ENCODE measurements around the gene XXYLT1. TPM values are rescaled to one million over a fixed set of nuclear protein-coding genes. Genes with fewer than 3 reads are reported as not detected.

Gene XXYLT1
- polyA plus RNA-seq, 3 donors: 2.2 to 7.7 (median 4.6) TPM

DNA sequence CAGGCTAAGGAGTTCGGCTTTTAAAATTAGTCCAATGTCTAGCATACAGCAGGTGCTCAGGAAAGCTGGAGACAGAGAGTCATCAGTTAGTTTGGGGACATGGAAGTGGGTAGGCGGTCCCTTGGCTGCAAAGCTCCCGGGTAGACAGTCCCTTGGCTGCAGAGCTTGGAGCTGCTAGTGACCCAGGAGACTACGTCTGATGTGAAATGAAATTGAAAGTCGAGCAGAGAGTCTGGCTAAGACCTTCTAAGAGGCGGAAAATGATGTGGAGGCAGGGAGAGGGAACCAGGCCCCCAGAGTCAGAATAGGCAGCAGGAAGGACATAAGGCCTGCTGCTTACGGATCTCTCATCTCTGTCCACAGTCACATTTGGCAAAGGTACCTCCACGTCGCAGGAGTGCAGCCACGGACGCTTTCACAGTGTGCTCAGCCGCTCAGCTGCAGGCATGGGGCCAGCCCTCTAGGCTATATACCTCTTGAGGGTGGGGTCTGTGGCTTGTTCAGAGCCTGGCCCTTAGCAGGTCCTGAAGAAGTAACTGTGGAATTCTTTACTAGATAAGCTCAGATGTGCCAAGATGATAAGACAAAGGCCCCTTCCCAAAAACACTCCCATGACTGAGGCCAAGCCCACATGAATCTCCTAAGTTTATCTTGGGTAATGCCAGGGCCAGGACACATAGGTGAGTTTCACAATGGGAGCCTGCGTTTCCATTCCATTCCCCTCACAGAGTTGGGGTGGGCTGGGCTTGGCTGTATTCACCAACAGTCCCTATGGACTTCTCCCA is 131.7 kb downstream of the XXYLT1 start:
- 73 to 87% (median 76%) methylated on average over 13 of the region's 13 CpGs for WGBS, 3 donors
- no peak overlapping the region for H3K27ac ChIP-seq (ENCODE audit: low read depth, low read length)

DNA sequence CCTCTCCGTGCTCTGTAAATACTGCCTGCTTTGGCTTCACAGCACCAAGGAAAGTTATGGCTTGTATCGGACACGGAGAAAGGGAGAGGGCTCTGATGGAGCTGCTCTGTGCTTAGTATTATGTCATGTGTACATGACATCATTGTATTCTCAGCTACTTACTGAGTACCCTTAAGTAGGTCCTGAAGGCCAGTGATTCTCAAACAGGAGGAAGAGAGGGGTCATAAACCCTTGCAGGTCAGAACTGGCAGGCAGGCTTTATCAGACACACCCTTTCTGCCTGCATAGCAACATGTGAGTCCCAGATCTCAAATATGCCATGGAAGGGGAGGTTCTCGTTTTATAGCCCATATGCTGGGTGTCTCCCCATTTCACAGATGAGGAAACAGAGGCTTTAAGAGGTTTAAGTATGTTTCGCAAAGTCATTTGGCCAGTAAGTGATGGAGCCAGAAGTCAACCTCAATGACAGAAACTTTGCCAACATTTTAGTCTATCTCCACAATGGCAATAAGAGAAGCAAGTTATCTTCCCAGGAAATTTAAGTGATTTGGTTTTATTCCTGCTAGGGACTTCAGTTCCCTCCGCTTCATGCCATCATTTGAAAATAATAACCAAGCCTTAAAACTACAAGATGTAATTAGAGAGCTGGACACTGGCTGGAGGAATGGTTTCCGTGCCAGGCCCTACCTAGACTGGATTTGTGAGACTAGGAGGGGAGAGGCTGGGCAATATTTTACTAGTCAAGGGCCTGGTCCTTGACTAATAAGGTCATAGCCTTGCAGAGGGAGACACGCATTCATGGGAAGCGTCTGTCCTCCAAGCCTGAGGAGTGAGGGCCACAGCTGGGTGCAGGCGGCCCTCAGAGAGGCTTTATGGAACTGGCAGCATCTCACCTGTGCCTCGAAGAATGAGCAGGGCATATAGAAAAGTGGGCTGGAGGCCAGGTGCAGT is 133.0 kb downstream of the XXYLT1 start:
- 89 to 94% (median 90%) methylated on average over 11 of the region's 11 CpGs for WGBS, 3 donors
- no peak overlapping the region for H3K27ac ChIP-seq (ENCODE audit: low read depth, low read length)

DNA sequence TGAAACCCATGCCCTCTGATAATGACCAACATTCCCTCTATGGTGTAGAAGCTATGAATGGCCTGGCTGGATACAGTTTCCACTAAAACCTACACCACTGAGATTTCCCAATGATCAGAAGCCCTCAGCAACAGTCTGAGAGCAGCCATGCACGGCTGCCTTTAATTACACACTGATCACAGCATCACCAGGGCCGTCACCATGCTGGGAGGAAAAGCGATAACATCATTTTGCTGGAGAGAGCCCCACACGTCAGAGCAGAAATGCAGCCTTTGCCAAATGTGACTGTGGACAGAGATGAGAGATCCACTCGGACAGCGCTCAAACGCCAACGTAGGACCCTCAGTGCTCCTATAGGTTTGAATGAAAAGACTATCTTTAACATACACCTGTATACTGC is 135.0 kb downstream of the XXYLT1 start:
- 67 to 84% (median 73%) methylated on average over 8 of the region's 8 CpGs for WGBS, 3 donors
- no peak overlapping the region for H3K27ac ChIP-seq (ENCODE audit: low read depth, low read length)

DNA sequence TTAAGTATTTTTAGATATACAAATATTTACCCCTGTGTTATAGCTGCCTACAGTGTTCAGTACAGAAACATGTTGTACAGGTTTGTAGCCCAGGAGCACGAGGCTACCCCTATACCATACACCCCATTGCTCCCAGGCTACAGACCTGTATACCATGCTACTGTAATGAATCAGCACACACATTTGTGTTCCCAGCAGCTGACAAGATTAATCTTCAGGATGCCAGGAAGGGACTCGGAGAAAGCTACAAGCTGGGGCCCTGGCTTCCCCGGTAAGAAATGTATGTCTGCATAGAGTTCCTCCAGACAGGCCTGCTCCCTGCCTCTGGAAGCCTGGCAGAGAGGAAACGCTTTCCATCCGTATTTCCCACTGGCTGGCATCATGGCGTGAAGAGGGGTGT is 136.5 kb downstream of the XXYLT1 start:
- H3K27ac ChIP-seq (ENCODE audit: low read depth, low read length): no peak overlapping the region
- 90 to 94% (median 94%) methylated on average over 6 of the region's 6 CpGs for WGBS, 3 donors

DNA sequence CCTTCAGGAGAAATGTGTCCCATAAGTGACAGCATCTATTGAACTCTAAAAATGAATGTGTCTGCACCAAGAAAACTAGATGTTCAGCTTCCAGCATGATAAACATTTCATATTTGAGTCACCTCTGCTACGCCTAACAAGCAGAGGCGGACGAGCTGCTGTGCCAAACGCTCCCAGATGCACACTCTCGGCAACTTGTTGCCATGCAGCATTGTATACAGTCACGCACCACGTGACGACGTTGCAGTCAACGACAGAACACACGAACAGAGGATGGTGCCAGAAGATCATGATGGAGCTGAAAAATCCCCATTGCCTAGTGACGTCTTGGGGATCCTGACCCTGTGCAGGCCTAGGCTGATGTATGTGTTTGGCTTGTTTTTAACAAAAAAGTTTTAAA is 137.5 kb downstream of the XXYLT1 start:
- 60 to 74% (median 73%) methylated on average over 12 of the region's 12 CpGs for WGBS, 3 donors
- H3K27ac ChIP-seq (ENCODE audit: low read depth, low read length): no peak overlapping the region

DNA sequence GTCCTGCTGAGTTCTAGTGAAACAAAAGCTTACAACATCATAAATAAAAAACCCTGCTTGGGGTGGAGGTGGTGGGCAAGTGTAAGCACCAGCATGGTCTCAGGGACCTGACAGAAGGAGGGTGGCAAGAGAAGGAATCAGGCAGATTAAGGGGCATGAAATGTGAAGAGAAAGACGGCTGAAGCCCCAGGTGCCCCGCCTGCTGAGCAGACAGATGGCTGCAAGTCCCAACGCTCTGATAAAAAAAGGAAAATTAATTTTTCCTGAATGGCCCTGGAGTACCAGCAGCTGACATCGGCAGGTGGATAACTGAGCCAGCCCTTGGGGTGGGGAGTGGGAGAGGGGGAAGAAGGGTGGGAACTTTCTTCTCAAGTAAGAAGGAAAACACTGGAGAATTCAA is 137.9 kb downstream of the XXYLT1 start:
- 67 to 85% (median 77%) methylated on average over 4 of the region's 4 CpGs for WGBS, 3 donors
- no peak overlapping the region for H3K27ac ChIP-seq (ENCODE audit: low read depth, low read length)

DNA sequence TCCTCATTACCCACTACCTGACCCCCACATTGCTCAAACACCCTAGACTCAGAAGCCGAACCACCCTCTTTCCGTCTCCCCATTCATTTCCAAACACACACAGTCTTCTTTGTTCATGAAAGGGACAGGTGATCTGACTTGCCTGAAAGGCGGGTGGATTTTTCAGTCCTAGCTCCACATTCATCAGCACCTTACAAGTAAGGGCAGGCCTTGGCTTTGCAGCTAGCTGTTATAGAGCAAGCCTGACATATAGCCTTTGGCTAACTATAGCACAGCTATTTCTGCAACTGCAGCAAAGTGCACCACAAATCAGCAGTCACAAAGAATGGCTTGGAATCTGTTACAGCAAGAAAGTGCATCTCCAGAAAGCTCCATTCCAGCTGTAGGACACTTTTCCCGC is 139.8 kb downstream of the XXYLT1 start:
- WGBS, 3 donors: 91 to 97% (median 94%) methylated on average over 4 of the region's 4 CpGs
- H3K27ac ChIP-seq (ENCODE audit: low read depth, low read length): no peak overlapping the region

DNA sequence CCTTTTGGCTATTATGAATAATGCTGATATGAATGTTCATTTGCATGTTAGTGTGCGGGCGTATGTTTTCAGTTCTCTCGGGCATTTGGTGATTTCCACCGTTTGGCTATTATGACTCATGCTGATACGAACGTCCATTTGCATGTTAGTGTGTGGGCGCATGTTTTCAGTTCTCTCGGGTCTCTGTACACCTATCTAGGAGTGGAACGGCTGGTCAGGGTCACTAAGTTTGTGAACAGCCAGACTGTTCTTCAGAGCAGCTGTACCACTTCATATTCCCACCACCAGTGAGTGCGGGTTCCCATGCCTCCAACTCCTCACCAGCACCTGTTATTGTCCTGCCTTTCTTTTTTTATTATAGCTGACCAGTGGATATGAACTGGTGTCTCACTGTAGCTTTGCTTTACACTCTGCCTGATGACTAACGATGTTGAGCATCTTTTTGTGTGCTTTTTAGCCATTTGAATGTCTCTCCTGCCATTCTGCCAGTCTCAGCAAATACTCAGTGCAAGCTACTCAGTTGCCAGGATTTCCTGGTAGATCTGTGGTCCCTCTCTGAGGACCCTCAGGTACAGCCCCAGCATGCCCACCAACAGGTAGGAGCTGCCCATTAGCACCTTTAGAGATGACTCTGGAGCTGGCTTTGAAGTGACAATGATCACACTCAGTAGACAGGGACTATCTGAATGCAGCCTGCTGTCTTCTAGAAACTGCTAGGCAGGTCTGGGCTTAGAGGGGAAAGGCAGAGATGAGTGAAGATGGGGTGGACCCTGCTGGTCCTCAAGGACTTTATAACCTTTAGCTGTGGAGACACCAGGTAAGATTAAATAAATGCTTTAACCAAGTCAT is 141.1 kb downstream of the XXYLT1 start:
- WGBS, 3 donors: 83 to 87% (median 85%) methylated on average over 11 of the region's 11 CpGs
- no peak overlapping the region for H3K27ac ChIP-seq (ENCODE audit: low read depth, low read length)

DNA sequence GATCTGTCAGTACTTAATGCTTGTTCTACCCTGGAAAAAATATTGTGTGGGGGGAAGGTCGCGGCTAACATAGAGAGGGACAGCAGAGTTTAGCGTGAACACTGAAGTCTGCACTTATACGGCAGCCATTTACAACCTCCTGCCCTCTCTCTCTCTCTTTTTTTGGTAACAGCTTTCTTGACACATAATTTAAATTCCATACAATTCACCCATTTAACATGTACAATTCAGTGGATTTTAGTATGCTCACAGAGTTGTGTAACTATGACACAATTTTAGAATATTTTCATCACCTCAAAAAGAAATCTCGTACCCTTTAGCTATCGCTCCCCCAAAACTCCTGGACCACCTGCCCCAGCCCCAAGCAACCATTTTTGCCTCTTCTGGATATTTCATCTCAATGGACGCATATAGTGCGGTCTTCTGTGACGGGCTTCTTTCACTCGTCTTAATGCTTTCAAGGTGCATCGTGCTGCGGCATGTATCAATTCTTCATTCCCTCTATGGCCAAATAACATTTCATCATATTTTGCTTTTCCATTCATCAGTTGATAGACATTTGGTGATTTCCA is 141.8 kb downstream of the XXYLT1 start:
- H3K27ac ChIP-seq (ENCODE audit: low read depth, low read length): no peak overlapping the region
- 93 to 98% (median 95%) methylated on average over 12 of the region's 12 CpGs for WGBS, 3 donors

DNA sequence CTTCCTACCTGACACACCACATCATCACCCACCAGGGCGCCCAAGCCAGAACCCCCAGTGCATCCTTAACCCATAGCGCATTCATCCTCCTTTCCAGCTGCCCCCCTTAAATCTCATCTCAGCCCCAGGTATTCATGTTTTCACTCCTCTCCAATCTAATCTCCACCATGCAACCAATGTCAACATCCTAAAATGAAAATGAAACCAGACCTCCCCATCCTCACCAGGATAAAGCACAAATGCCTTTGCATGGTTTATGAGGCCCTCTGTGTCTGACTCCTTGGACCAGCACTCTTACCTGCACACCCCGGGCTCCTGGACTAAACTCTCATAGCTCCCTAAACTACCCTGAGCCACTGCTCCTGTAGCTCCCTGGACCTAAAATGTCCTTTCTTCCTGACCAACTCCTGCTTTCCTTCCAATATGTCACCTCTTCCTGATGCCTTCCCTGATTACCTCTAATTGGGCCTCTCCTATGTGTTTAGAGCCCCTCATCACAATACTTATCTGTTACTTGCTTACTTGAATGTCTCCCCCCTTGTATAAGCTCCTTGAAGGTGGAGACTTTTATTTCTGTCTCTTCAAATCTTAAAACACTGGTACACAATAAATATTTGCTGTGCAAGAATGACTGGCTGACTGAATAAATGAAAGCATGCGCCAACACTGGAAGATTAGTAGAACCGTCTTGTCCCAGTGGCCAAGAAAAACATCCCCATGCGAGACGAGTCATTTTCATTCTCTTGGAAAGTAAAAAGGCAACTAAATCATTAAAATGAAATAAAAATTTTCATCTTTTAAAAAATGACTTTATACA is 142.5 kb downstream of the XXYLT1 start:
- 78 to 90% (median 81%) methylated on average over 7 of the region's 7 CpGs for WGBS, 3 donors
- no peak overlapping the region for H3K27ac ChIP-seq (ENCODE audit: low read depth, low read length)

DNA sequence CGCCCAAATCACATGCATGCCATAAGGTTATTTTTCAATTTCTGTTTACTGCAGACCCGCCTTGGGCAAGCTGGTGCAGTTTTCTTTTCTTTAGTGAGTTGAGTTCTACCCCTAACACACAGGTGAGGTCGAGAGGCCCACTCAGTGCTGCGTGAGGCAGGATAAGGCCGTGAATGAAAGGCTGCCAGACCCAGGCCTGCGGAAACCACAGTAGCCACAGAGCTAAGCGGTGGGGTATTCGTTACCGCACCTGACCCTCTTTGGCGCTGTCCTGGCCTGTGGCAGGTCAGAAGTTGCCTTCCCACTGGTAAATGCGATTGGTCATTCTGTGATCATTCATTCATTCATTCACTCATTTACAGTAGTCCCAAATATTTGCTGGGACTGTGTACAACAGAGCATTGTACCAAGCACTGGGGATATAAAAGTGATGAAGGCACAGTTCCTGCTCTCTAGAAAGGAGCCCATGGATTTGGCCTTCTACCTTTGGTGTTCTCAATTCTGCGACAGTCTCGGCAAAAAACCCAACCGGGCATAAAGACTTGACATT is 144.8 kb downstream of the XXYLT1 start:
- H3K27ac ChIP-seq (ENCODE audit: low read depth, low read length): no peak overlapping the region
- WGBS, 3 donors: 81 to 90% (median 84%) methylated on average over 14 of the region's 14 CpGs

DNA sequence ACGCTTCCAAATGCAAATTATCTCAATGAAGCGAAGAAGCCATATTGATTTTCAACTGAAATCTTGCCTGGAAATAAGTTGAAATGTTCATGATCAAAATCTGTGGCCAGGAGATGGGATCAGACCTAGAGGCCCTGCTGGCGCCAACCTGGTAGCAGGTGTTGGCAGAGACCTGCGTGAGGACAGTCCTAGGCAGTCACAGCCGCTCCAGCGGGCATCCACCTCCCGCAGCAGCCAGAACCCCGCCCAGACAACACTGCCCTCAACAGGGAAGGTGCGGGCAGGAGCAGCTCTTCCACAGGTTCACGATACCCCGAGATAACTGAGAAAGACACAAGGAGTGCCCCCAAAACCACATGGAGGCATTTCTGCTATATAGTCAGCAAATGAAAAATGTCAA is 145.3 kb downstream of the XXYLT1 start:
- no peak overlapping the region for H3K27ac ChIP-seq (ENCODE audit: low read depth, low read length)
- 93 to 96% (median 96%) methylated on average over 11 of the region's 11 CpGs for WGBS, 3 donors

DNA sequence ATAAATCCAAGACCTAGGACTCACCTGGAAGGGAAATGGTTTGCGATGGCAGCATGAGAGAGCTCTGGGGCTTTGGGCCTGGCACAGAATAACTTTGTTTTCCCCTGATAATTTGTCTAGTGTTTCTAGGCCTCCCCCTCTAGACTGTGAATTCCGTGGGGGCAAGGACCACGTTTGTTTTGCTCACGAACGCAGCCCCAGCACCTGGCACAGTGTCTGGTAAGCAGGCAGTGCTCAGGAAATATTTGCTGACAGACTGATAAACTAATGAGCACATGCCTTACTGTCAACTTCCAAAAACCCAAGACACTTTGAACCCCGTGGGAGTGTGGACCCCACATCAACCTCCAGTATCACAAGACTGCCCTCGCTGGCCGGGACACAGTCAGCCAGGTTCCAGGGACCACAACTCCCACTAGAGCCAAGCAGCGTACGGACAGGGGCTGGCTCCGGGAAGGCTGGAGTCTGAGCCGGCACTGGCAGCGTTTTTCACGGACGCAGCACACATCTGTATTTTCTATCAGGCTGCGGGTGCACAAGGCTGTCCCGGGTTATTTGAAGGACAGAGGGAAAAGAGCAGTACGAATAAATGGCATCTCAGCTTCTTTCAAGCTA is 146.5 kb downstream of the XXYLT1 start:
- 65 to 72% (median 69%) methylated on average over 18 of the region's 18 CpGs for WGBS, 3 donors
- no peak overlapping the region for H3K27ac ChIP-seq (ENCODE audit: low read depth, low read length)

DNA sequence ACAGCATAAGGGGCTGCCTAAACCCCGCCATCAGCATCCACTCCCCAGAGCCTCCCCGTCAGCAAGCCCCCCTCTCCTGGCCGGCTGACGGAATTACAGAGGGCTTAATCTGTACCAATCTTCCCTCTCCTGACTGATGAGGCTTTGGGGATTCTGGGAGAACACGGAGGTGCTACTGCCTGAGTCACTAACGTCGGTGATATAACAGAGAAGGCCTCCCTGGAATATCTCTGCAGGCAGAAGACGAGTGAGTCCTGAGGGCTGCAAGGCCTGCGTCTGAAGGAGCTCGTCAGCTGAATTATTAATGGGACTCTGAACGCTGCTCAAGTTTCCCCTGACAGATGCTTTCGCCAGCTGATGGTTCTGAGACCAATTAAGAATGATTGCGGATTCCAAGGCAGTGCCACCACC is 147.7 kb downstream of the XXYLT1 start:
- WGBS, 3 donors: 83 to 90% (median 89%) methylated on average over 13 of the region's 13 CpGs

DNA sequence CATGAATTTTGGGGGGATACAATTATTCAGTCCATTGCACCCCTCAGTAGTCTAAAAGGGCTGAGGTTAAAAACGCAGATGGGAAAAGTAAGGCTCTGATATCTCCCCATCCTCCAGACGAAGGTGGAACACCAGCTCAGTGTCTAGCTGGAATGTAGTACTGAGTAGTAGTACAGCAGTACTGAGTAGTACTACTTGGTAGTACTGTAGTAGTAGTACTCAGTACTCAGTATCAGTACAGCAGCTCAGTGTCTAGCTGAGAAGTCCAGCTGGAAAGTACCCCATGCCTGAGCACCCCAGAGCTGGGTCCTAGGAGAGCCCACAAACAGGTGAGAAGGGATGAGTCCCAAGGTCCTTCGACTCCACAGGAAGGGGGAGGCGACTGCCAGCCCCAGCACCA is 148.7 kb downstream of the XXYLT1 start:
- 78 to 88% (median 83%) methylated on average over 4 of the region's 4 CpGs for WGBS, 3 donors
- H3K27ac ChIP-seq (ENCODE audit: low read depth, low read length): no peak overlapping the region

More for the DNA sequence above, 147.7 kb downstream of the XXYLT1 start:
- no peak overlapping the region for H3K27ac ChIP-seq (ENCODE audit: low read depth, low read length)

DNA sequence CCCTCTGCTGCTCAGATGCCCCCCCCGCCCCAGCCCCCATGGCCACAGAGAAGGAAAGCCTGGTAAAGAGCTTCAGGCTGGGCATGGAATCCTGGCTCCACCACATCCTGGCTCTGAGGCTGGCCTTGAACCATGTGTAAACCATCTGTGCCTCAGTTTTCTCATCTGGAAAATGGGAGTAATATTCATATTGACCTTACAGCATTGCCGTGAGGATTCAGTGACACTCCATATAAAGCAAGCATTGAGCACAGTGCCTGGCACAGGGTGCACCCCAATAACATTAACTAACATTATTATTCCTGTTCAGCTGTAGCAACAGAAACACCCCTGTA is 150.7 kb downstream of the XXYLT1 start:
- H3K27ac ChIP-seq (ENCODE audit: low read depth, low read length): no peak overlapping the region
- WGBS, 3 donors: 94 to 100% (median 97%) methylated on average over 2 of the region's 2 CpGs

All from adipose tissue (tissue), 3 donors.